MM.1S (cell line): ENCODE results near the gene HELZ.

Source experiments
- DNase-seq: peaks from one replicate; pipeline ENCODE4 v3.0.0-alpha.2; 2015
- H2AFZ ChIP-seq: fragments of 300-600 bp; sonication (generic); 2 replicates; pipeline ENCODE4 v1.6.0; 2016; ENCODE audit warnings: antibody characterized with exemption, low read length
- H3F3A ChIP-seq: fragments of 300-600 bp; sonication (generic); 2 replicates; pipeline ENCODE4 v1.6.1; 2016; ENCODE audit warnings: mild to moderate bottlenecking, antibody characterized with exemption, low read length, moderate library complexity, mixed read lengths; ENCODE audit not compliant: insufficient read depth
- H3K27ac ChIP-seq: fragments of 300-600 bp; sonication (generic); 2 replicates; pipeline ENCODE4 v1.5.1; 2016; ENCODE audit warnings: mild to moderate bottlenecking, low read length
- H3K27me3 ChIP-seq: fragments of 300-600 bp; sonication (generic); replicated peaks from 2 replicates; pipeline ENCODE4 v1.6.0; 2016; ENCODE audit warnings: low read length; ENCODE audit not compliant: insufficient read depth
- H3K36me3 ChIP-seq: fragments of 300-600 bp; sonication (generic); replicated peaks from 2 replicates; pipeline ENCODE4 v1.6.1; 2016; ENCODE audit warnings: mild to moderate bottlenecking, low read length, mixed read lengths; ENCODE audit not compliant: insufficient read depth
- H3K4me1 ChIP-seq: fragments of 300-600 bp; sonication (generic); 2 replicates; pipeline ENCODE4 v1.6.1; 2016; ENCODE audit warnings: low read length, mixed read lengths
- H3K4me2 ChIP-seq: fragments of 300-600 bp; sonication (generic); 2 replicates; pipeline ENCODE4 v1.6.0; 2016; ENCODE audit warnings: low read depth, low read length
- H3K4me3 ChIP-seq: fragments of 300-600 bp; sonication (generic); 2 replicates; pipeline ENCODE4 v1.5.1; 2016; ENCODE audit warnings: low read length, mixed read lengths
- H3K79me2 ChIP-seq: fragments of 300-600 bp; sonication (generic); 2 replicates; pipeline ENCODE4 v1.6.1; 2016; ENCODE audit warnings: mixed run types, low read length, mixed read lengths
- H3K9ac ChIP-seq: fragments of 300-600 bp; sonication (generic); 2 replicates; pipeline ENCODE4 v1.6.1; 2016; ENCODE audit warnings: low read length, mixed read lengths
- H3K9me2 ChIP-seq: fragments of 300-600 bp; sonication (generic); replicated peaks from 2 replicates; pipeline ENCODE4 v1.6.1; 2016; ENCODE audit warnings: mild to moderate bottlenecking, low read length, mixed read lengths; ENCODE audit not compliant: insufficient read depth
- H3K9me3 ChIP-seq: fragments of 300-600 bp; sonication (generic); replicated peaks from 2 replicates; pipeline ENCODE4 v1.6.1; 2016; ENCODE audit warnings: mild to moderate bottlenecking, low read length, mixed read lengths; ENCODE audit not compliant: insufficient read depth
- H4K20me1 ChIP-seq: fragments of 300-600 bp; sonication (generic); 2 replicates; pipeline ENCODE4 v1.6.1; 2016; ENCODE audit warnings: mild to moderate bottlenecking, low read length, moderate library complexity, mixed read lengths; ENCODE audit not compliant: insufficient read depth
- EZH2 ChIP-seq: fragments of 300-600 bp; sonication (generic); optimal IDR thresholded peaks from 2 replicates; pipeline ENCODE3; 2017; ENCODE audit warnings: low read depth, mild to moderate bottlenecking, antibody characterized with exemption, low read length, mixed read lengths
- EZH2phosphoT487 ChIP-seq: fragments of 300-600 bp; sonication (generic); IDR thresholded peaks from 2 replicates; pipeline ENCODE4 v1.6.1; 2018; ENCODE audit warnings: antibody characterized with exemption, low read length
- TF ChIP-seq, protein P1 (sequence below): fragments of 300-600 bp; sonication (generic); IDR thresholded peaks from 2 replicates; pipeline ENCODE4 v1.5.1; 2016; ENCODE audit warnings: antibody characterized with exemption, low read length, mixed read lengths

The HELZ gene

GRCh38 chr17:67021196-67021595 is 223.8 kb downstream of the HELZ start:
- H3K27ac ChIP-seq, result no peak overlapping the region
- H3K9ac ChIP-seq, result no peak overlapping the region
- no peak for DNase-seq

More at GRCh38 chr17:67021196-67021595, 223.8 kb downstream of the HELZ start:
- Histone ChIP-seq H3K27me3 (peaks cover 28% of the 10 kb centered on the region; the same call in 1 of the 2 replicates), H3F3A (no peaks in the 10 kb centered on the region), H3K4me3 (no peak overlapping the region), H3K9me2 (no peaks in the 10 kb centered on the region), H3K79me2 (no peaks in the 10 kb centered on the region), H2AFZ (no peak overlapping the region), H3K4me2 (no peak overlapping the region), H3K36me3 (no peaks in the 10 kb centered on the region), H3K4me1 (no peaks in the 10 kb centered on the region), H3K9me3 (no peaks in the 10 kb centered on the region), H4K20me1 (no peaks in the 10 kb centered on the region)
- TF ChIP-seq EZH2 (no peak), EZH2phosphoT487 (no peak)
- TF ChIP-seq, protein P1, sequence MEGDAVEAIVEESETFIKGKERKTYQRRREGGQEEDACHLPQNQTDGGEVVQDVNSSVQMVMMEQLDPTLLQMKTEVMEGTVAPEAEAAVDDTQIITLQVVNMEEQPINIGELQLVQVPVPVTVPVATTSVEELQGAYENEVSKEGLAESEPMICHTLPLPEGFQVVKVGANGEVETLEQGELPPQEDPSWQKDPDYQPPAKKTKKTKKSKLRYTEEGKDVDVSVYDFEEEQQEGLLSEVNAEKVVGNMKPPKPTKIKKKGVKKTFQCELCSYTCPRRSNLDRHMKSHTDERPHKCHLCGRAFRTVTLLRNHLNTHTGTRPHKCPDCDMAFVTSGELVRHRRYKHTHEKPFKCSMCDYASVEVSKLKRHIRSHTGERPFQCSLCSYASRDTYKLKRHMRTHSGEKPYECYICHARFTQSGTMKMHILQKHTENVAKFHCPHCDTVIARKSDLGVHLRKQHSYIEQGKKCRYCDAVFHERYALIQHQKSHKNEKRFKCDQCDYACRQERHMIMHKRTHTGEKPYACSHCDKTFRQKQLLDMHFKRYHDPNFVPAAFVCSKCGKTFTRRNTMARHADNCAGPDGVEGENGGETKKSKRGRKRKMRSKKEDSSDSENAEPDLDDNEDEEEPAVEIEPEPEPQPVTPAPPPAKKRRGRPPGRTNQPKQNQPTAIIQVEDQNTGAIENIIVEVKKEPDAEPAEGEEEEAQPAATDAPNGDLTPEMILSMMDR, result no peak
